NT2/D1 (cell line): Measurements from ENCODE around the gene UCK2.

ENCODE experiments used
- SUZ12 ChIP-seq: IDR thresholded peaks from 2 replicates; pipeline ENCODE4 v1.6.1; 2011; ENCODE audit not compliant: insufficient read length, insufficient read depth; ENCODE audit errors: extremely low read depth
- YY1 ChIP-seq: IDR thresholded peaks from 2 replicates; pipeline ENCODE4 v1.6.1; 2011; ENCODE audit not compliant: insufficient read length, insufficient read depth
- ZNF274 ChIP-seq: IDR thresholded peaks from 2 replicates; pipeline ENCODE4 v1.6.1; 2011; ENCODE audit warnings: mild to moderate bottlenecking, low read depth, low read length

DNA sequence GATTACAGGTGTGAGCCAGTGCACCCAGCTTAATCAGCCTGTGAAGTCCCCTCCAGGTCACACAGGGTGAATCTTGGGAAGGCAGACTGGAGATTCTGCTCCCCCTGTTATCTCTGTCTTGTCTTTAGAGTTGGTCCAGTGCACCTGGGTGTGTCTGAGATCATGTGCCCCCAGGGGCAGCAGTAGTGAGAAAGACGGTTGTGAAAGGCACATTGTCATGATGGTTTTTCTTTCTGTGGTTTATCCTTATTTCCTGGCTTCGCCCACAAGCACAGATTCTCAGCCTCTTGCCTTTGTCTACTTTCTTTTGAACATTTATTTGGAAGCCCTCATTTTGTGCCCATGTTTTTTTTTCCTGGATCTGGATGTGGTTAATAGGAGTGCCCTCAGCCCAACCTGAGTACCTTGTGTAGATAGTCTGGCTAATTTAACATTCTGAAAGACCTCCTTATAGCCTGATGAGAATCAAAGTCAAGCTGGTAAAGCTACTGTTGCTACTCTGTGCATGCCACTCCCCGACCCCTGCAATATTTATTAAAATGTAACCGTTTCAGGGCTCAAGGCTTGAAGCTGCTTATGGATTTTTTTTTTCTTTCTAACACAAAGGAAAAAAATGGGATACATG, 23.7 kb downstream of the UCK2 start:
- TF ChIP-seq SUZ12: no peak
- no peak for TF ChIP-seq YY1
- no peak for TF ChIP-seq ZNF274
